HG03521 (cell line): ENCODE results near the gene SLC5A2.
"Not testable (repeated sequence)": the region's sequence is repeated elsewhere in the genome, so short reads cannot be mapped to it uniquely, and the experiment has no call there.

Source experiments
- ATAC-seq: cut with Tn5 transposase; IDR thresholded peaks from one replicate; pipeline ENCODE4 v1.9.1; 2021; ENCODE audit warnings: mild to moderate bottlenecking, moderate library complexity; ENCODE audit not compliant: unreplicated experiment

Gene SLC5A2

GRCh38 chr16:31474773-31475738 is 7.9 kb upstream of the SLC5A2 start:
- no peak for ATAC-seq

DNA sequence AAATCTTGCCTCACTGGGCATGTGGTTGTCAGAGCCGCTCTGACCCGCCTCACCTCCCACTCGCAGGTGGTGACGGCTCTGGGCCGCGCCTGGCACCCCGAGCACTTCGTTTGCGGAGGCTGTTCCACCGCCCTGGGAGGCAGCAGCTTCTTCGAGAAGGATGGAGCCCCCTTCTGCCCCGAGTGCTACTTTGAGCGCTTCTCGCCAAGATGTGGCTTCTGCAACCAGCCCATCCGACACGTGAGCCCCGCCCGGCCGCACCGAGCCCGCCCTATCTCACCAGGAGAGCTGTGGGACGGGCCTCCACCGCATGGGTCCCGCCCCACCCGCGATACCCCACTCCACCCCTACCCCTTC is 7.0 kb upstream of the SLC5A2 start:
- no peak for ATAC-seq

- ATAC-seq, result peak; percentile 53
Observed at GRCh38 chr16:31476303-31477219, 6.4 kb upstream of the SLC5A2 start.

DNA sequence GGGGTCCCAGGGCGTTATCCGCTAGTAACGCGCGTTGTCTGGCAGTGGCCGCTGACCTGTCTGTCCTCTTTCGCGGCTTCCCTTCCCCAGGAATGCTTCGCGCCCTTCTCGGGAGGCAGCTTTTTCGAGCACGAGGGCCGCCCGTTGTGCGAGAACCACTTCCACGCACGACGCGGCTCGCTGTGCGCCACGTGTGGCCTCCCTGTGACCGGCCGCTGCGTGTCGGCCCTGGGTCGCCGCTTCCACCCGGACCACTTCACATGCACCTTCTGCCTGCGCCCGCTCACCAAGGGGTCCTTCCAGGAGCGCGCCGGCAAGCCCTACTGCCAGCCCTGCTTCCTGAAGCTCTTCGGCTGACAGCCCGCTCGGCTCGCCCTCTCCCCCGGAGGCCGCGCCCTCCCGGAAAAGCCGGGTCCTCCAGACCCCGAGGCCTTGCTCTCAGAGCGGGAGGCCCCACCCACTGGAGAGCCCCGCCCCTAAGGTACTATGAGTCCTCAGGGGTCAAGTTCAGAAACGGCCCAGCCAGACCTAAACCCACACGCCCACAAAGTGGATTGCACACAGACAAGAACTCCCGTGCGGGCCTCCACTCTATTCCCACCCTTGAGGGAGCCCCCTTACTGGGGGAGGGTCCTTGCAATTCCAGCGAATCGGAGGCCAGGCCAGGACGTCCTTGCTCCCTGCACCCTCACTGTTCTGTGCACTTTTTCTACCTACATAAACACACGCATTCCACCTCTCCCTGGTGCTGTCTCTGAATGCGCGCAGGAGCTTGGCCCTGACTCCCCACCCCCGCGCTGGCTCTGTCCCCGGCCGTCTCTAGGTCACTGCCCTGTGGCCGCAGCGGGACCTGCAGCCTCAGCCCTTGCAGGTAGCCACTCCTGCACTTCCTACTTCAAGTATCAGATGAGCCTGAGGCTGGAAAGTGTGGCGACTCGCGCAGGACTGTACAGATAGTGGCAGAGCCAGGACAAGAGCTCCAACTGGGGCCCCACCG is 5.4 kb upstream of the SLC5A2 start:
- ATAC-seq, result no peak

- ATAC-seq, result no peak
Observed at GRCh38 chr16:31478956-31479355, 4.0 kb upstream of the SLC5A2 start.

- ATAC-seq, result no peak
Observed at GRCh38 chr16:31479751-31480150, 3.2 kb upstream of the SLC5A2 start.

GRCh38 chr16:31480851-31481536 is 1.9 kb upstream of the SLC5A2 start:
- no peak for ATAC-seq

DNA sequence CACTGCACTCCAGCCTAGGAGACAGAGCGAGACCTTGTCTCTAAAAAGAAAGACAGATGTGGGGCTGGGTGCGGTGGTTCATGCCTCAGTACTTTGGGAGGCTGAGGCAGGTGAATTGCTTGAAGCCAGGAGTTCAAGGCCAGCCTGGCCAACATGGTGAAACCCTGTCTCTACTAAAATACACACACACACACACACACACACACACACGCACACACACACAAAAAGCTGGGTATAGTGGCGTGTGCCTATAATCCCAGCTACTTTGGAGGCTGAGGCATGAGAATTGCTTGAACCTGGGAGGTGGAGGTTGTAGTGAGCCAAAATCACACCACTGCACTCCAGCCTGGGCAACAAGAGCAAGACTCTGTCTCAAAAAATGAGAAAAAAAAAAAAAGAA is 1.1 kb downstream of the SLC5A2 start:
- ATAC-seq, result not testable (repeated sequence)

GRCh38 chr16:31484491-31485171 is 1.7 kb downstream of the SLC5A2 start:
- no peak for ATAC-seq

- no peak for ATAC-seq
Observed at GRCh38 chr16:31485571-31485970, 2.6 kb downstream of the SLC5A2 start.

GRCh38 chr16:31486045-31486444 is 3.1 kb downstream of the SLC5A2 start:
- no peak for ATAC-seq

GRCh38 chr16:31487071-31487719 is 4.3 kb downstream of the SLC5A2 start:
- no peak for ATAC-seq

DNA sequence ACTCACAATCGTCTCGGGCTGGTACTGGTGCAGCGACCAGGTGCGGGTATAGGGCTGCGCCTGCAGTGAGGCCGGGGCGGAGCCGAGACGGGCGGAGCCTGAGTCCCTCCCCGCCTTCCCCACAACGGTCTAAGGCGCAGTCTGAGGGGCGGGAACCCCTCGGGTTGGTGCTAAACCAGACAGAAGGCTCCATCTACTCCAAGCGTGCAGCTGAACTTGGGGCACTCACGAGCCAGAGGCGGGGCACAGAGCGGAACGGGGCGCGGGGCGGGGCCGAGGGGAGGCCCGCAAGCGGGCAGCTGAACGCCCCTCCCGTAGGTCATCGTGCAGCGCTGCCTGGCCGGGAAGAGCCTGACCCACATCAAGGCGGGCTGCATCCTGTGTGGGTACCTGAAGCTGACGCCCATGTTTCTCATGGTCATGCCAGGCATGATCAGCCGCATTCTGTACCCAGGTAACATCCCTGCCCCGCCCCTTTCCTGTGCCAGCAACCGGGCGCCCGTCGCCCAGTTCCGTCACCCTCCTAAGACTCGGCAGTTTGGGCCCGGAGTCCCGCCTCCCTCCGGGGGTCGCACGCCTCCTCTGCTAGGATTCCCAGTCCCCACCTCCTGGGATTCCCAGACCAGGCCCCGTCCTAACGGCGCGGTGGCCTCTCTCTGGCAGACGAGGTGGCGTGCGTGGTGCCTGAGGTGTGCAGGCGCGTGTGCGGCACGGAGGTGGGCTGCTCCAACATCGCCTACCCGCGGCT is 5.0 kb downstream of the SLC5A2 start:
- ATAC-seq, result peak; percentile 73

DNA sequence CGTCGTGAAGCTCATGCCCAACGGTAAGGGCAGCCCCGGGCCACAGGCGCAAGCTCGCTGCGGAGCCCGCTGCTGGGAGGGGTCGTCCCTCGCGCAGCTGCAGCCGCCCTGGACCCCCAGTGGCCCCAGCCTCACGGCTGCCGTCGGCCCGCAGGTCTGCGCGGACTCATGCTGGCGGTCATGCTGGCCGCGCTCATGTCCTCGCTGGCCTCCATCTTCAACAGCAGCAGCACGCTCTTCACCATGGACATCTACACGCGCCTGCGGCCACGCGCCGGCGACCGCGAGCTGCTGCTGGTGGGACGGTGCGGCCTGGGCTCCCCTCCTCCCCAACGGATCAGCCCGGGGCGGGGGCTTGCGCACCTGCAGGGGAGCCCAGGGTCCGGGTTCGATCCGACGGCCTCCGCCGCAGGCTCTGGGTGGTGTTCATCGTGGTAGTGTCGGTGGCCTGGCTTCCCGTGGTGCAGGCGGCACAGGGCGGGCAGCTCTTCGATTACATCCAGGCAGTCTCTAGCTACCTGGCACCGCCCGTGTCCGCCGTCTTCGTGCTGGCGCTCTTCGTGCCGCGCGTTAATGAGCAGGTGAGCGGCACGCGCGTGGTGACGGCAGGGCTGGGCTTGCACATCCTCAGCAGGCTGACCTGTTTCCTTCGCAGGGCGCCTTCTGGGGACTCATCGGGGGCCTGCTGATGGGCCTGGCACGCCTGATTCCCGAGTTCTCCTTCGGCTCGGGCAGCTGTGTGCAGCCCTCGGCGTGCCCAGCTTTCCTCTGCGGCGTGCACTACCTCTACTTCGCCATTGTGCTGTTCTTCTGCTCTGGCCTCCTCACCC is 5.8 kb downstream of the SLC5A2 start:
- ATAC-seq, result no peak

GRCh38 chr16:31489298-31489564 is 6.3 kb downstream of the SLC5A2 start:
- no peak for ATAC-seq

GRCh38 chr16:31489616-31490584 is 7.0 kb downstream of the SLC5A2 start:
- ATAC-seq, result no peak
